Fibroblast of lung (primary cell): Measurements from ENCODE around the gene TGFBRAP1. TPM values are rescaled to one million over a fixed set of nuclear protein-coding genes. Genes with fewer than 3 reads are reported as not detected.

ENCODE experiments used
- DNase-seq, 2 donors: peaks; one replicate each; pipeline versions ENCODE4 v3.0.0 to v3.0.0-alpha.2; 2010; ENCODE audit warnings: low read depth in 2 of 2
- H2AFZ ChIP-seq: 2 replicates; pipeline ENCODE4 v1.5.1; 2012; ENCODE audit warnings: low read length, control low read depth, inconsistent platforms
- H3K27ac ChIP-seq: 2 replicates; pipeline ENCODE4 v1.5.1; 2011; ENCODE audit warnings: low read length, control low read depth; ENCODE audit not compliant: insufficient read depth
- H3K27me3 ChIP-seq: 2 replicates; pipeline ENCODE4 v1.5.1; 2011; ENCODE audit warnings: mild to moderate bottlenecking, low read length; ENCODE audit not compliant: control insufficient read depth, insufficient read depth
- H3K36me3 ChIP-seq: 2 replicates; pipeline ENCODE4 v1.5.1; 2011; ENCODE audit warnings: low read length; ENCODE audit not compliant: control insufficient read depth, insufficient read depth
- H3K4me1 ChIP-seq: 2 replicates; pipeline ENCODE4 v1.5.1; 2011; ENCODE audit warnings: low read length; ENCODE audit not compliant: control insufficient read depth, insufficient read depth; ENCODE audit errors: extremely low read depth
- H3K4me2 ChIP-seq: 2 replicates; pipeline ENCODE4 v1.5.1; 2011; ENCODE audit warnings: low read length, control low read depth; ENCODE audit not compliant: insufficient read depth; ENCODE audit errors: extremely low read depth
- H3K4me3 ChIP-seq, 4 experiments: fragments of 200-600 bp in 1 of 4; sonication (generic) in 1 of 4; replicated peaks in 1 of 4; 2 replicates each; pipeline ENCODE4 v1.5.1; 2011 to 2016; ENCODE audit warnings: low read length in 4 of 4, low read depth in 3 of 4, mild to moderate bottlenecking in 3 of 4, control low read depth in 2 of 4, inconsistent platforms in 1 of 4, mixed read lengths in 1 of 4; ENCODE audit not compliant: insufficient read depth in 1 of 4; ENCODE audit errors: control extremely low read depth in 1 of 4
- H3K79me2 ChIP-seq: 2 replicates; pipeline ENCODE4 v1.5.1; 2012; ENCODE audit warnings: mild to moderate bottlenecking, low read length, inconsistent platforms; ENCODE audit not compliant: control insufficient read depth, insufficient read depth
- H3K9ac ChIP-seq: 2 replicates; pipeline ENCODE4 v1.5.1; 2011; ENCODE audit warnings: mild to moderate bottlenecking, low read length, control low read depth; ENCODE audit not compliant: insufficient read depth
- H3K9me3 ChIP-seq: 2 replicates; pipeline ENCODE4 v1.5.1; 2012; ENCODE audit warnings: low read depth, low read length; ENCODE audit not compliant: control insufficient read depth, insufficient read depth
- H4K20me1 ChIP-seq: 2 replicates; pipeline ENCODE4 v1.5.1; 2011; ENCODE audit warnings: low read length; ENCODE audit not compliant: control insufficient read depth, insufficient read depth; ENCODE audit errors: extremely low read depth
- CTCF ChIP-seq, 2 donors: IDR thresholded peaks in 1 of 2; conservative IDR thresholded peaks in 1 of 2; 1 replicate in 1 of 2; 2 replicates in 1 of 2; pipeline ENCODE4 v1.5.1; 2011 to 2012; ENCODE audit warnings: low read length in 2 of 2, control low read depth in 1 of 2, inconsistent platforms in 1 of 2, low read depth in 1 of 2, mild to moderate bottlenecking in 1 of 2
- EZH2 ChIP-seq: IDR thresholded peaks from 2 replicates; pipeline ENCODE4 v1.5.1; 2012; ENCODE audit warnings: low read length, control low read depth, mild to moderate bottlenecking; ENCODE audit errors: missing control alignments
- polyA plus RNA-seq, 2 donors: library from polyadenylated mRNA; depleted of rRNA in 1 of 2; stranded (reverse) in 1 of 2; unstranded in 1 of 2; fragments of >200 nt; gene quantifications; 2 replicates each; pipeline ENCODE4 v1.2.1, GENCODE V29; 2011 to 2012; ENCODE audit warnings: missing spikeins in 1 of 2
- total RNA-seq: library from RNA; depleted of rRNA; stranded (reverse); fragments of >200 nt; gene quantifications from 2 replicates; pipeline ENCODE4 v1.2.1, GENCODE V29; 2014

The TGFBRAP1 gene
- total and polyA plus RNA-seq, 2 donors (not counting 1 experiment from before 2014, with no cell fraction given), result 8.5 to 14.9 TPM

- Histone ChIP-seq H3K4me2 (no peak overlapping the region), H3K4me1 (peaks cover 62% of the 10 kb centered on the region), H3K27me3 (no peaks in the 10 kb centered on the region), H3K79me2 (peaks cover 63% of the 10 kb centered on the region), H3K9ac (no peak overlapping the region), H2AFZ (no peak overlapping the region), H3K27ac (peak overlapping the region; percentile 92), H3K9me3 (no peaks in the 10 kb centered on the region), H3K36me3 (peaks cover 28% of the 10 kb centered on the region), H3K4me3 (no peak overlapping the region), H4K20me1 (no peaks in the 10 kb centered on the region)
- DNase-seq, result no peak
- TF ChIP-seq CTCF (conservative IDR thresholded peaks at IDR 0.05 in 1 of 2, IDR thresholded peaks at IDR 0.05 in 1 of 2; ENCODE audit: low read depth in 1 of 2, low read length in 2 of 2) (no peak), EZH2 (no peak)
Measured at GRCh38 chr2:105376010-105376409, 46.5 kb upstream of the TGFBRAP1 start.

- no peak overlapping the region for H3K4me3 ChIP-seq
- no peaks in the 10 kb centered on the region for H3K9me3 ChIP-seq
- no peaks in the 10 kb centered on the region for H4K20me1 ChIP-seq
- TF ChIP-seq EZH2 (no peak), CTCF (conservative IDR thresholded peaks at IDR 0.05 in 1 of 2, IDR thresholded peaks at IDR 0.05 in 1 of 2; ENCODE audit: low read depth in 1 of 2, low read length in 2 of 2) (no peak)
- peak overlapping the region; percentile 92 for H3K27ac ChIP-seq
- no peak overlapping the region for H2AFZ ChIP-seq
- DNase-seq, result peak; percentile 78 to 95
- H3K27me3 ChIP-seq, result no peaks in the 10 kb centered on the region
- peaks cover 27% of the 10 kb centered on the region for H3K36me3 ChIP-seq
- H3K4me1 ChIP-seq, result peaks cover 55% of the 10 kb centered on the region
- peak overlapping the region; percentile 54 for H3K9ac ChIP-seq
- H3K79me2 ChIP-seq, result peaks cover 58% of the 10 kb centered on the region
- no peak overlapping the region for H3K4me2 ChIP-seq
Measured at GRCh38 chr2:105375001-105375561, 45.5 kb upstream of the TGFBRAP1 start.

GRCh38 chr2:105373895-105374401 is 44.4 kb upstream of the TGFBRAP1 start:
- no peak overlapping the region for H3K4me3 ChIP-seq
- H3K27ac ChIP-seq, result peak overlapping the region; percentile 88
- no peak overlapping the region for H3K4me2 ChIP-seq
- H3K9ac ChIP-seq, result no peak overlapping the region
- no peaks in the 10 kb centered on the region for H4K20me1 ChIP-seq
- no peak for DNase-seq
- H3K79me2 ChIP-seq, result peaks cover 55% of the 10 kb centered on the region
- no peak for TF ChIP-seq EZH2
- TF ChIP-seq CTCF (conservative IDR thresholded peaks at IDR 0.05 in 1 of 2, IDR thresholded peaks at IDR 0.05 in 1 of 2; ENCODE audit: low read depth in 1 of 2, low read length in 2 of 2), result no peak
- no peak overlapping the region for H2AFZ ChIP-seq
- peaks cover 27% of the 10 kb centered on the region for H3K36me3 ChIP-seq
- H3K4me1 ChIP-seq, result peaks cover 57% of the 10 kb centered on the region
- H3K27me3 ChIP-seq, result no peaks in the 10 kb centered on the region
- H3K9me3 ChIP-seq, result no peaks in the 10 kb centered on the region
